Stimulated activated CD8-positive, alpha-beta memory T cell treated with anti-CD3 and anti-CD28 coated beads, Interleukin-2, amount 100 ng/mL, for 48 hours (primary cell): ENCODE measurements around the gene THAP7.

Experiments
- DNase-seq, 2 donors: peaks; one replicate each; pipeline ENCODE4 v3.0.0-alpha.2; 2020; ENCODE audit warnings: low read depth in 2 of 2

Gene THAP7

DNA sequence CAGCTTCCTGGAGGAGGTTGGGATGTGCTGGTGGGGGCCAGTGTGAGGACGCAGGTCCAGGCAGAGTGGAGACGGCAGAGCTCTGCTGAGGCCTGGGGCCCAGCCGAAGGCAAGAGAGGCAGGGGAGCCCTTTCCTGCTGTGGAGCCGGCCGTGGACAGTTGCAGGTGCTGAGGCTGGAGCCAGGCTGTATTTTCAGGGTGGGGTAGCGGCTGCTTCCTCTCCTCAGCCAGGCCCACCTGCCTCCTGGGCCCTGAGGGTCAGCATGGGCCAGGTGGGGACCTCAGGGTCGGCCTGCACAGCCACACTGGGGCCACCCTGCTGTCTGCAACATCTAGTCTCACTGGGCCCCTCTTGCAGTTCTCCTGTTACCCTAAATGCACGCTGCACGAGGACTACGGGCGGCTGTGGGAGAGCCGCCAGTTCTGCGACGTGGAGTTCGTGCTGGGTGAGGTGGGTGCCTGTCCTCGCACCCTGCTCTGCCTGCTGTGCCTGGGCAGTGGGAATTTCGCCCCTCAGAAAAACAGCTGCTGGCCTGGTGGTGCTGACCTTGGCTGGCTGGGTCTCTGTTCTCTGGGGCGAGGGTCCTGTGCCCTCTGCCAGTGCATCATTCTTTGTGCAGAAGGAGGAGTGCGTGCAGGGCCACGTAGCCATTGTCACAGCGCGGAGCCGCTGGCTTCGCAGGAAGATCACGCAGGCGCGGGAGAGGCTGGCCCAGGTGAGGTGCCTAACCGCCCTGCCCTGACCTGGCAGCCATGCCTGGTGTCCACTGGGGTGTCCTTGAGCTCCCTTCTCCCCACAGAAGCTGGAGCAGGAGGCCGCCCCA is 8.4 kb downstream of the THAP7 start:
- DNase-seq, result no peak

DNA sequence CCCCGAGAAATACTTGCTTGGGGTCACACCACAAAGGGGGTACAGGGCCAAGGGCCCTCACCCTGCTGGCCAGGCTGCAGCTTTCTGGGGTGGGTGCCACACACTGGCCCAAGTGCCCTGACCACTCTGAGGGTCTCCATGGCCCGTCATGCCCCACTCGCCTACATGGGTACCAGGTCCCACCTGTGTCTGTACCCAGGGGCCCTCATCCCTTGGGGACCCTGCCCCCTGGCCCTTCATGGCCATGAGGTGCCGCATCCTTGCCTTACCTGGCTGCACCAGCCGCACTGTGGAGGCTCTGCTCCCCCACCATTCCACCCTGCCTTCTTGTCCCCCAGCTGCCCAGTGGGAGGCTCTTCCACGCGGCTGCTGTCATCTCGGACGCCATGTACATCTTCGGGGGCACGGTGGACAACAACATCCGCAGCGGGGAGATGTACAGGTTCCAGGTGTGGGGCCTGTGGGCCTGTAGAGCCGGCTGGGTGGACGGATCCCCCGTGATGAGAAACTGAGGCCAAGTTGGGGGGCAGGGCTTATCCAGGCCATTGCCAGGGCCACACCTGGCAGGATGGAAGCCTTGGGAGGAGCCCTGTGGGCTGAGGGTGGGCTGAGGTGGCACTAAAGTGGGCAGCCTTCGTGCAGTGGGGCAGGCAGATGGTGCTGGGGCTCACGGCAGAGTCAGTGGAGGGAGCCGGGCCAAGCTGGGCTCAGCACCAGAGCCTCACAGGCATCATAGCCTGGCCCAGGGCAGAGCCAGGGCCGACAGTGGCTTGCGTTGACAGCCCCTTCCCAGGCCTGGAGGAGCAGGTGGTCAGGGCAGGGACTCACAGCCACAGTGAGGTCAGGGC is 9.2 kb downstream of the THAP7 start:
- no peak for DNase-seq

- DNase-seq, result no peak
Measured at GRCh38 chr22:20992056-20992442, 9.9 kb downstream of the THAP7 start.

DNA sequence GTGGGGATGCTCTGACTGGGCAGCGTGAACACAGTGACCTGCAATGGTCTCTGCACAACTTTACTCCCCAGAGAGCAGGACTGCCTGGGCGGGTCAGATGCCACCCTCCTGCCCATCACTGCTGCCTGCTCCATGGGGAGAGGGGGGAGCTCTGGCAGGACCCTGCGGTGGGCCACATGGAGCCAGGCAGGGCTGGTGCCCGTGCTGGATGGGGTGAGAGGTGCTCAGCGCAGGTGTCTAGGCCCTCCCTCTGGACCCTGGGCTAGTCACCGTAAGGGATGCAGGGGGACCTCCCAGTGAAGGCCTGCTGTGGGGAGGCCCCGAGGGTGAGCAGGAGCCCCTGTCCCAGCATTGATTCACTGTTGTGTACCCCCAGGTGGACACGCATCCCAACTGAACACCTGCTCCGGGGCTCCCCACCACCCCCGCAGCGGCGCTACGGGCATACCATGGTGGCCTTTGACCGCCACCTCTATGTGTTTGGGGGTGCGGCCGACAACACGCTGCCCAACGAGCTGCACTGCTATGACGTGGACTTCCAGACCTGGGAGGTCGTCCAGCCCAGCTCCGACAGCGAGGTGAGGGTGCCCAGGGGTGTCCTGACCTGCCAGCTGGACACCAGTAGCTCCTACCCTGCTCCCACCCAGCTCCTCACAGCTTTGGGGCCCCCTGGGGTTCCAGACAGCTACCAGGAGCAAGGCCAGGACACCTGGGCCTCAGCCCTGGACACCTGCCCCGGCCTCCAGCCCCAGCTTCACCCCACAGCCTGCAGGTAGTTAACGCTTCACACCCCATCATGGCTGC is 10.5 kb downstream of the THAP7 start:
- no peak for DNase-seq

GRCh38 chr22:20990184-20991180 is 11.4 kb downstream of the THAP7 start:
- DNase-seq, result no peak

GRCh38 chr22:20989323-20990138 is 12.4 kb downstream of the THAP7 start:
- DNase-seq, result no peak

GRCh38 chr22:20988573-20989322 is 13.2 kb downstream of the THAP7 start:
- no peak for DNase-seq

DNA sequence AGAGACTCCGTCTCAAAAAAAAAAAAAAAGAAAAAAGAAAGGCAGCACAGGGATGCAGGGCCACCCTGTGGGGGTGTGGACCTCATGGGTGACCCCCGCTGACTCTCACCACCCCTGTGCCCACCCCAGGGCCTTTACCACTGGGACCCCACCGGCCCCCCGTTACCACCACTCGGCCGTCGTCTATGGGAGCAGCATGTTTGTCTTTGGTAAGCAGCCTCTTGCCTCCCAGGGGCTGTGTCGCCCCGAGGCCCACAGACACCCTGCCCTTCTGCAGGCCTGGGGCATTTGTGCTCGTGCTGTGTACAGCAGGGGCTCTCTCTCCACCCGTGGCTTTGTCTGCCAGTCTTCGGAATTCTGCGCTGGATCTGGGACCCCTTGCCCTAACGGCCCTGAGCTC is 14.5 kb downstream of the THAP7 start:
- DNase-seq, result no peak

DNA sequence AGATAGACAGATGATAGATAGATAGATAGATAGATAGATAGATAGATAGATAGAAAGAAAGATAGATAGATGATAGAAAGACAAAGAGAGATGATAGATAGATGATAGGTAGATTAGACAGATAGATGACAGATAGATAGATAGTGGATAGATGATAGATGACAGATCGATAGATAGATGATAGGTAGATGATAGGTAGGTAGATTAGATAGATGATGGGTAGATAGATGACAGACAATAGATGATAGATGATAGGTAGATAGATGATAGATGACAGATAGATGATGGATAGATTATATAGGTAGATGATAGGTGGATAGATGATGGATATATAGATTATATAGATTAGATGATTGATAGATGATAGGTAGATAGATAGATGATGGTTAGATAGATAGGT is 15.6 kb downstream of the THAP7 start:
- no peak for DNase-seq

GRCh38 chr22:20985720-20986119 is 16.2 kb downstream of the THAP7 start:
- DNase-seq, result no peak

- no peak for DNase-seq
Measured at GRCh38 chr22:20983081-20983771, 18.7 kb downstream of the THAP7 start.

GRCh38 chr22:20982563-20982882 is 19.4 kb downstream of the THAP7 start:
- DNase-seq, result no peak

- DNase-seq, result peak; percentile 60 to 62
Measured at GRCh38 chr22:20981787-20982562, 19.9 kb downstream of the THAP7 start, which contains the start of gene LZTR1. Gene LZTR1 (plus strand): TSS chr22:20982297. CDS start chr22:20982372, 75 bp downstream.

DNA sequence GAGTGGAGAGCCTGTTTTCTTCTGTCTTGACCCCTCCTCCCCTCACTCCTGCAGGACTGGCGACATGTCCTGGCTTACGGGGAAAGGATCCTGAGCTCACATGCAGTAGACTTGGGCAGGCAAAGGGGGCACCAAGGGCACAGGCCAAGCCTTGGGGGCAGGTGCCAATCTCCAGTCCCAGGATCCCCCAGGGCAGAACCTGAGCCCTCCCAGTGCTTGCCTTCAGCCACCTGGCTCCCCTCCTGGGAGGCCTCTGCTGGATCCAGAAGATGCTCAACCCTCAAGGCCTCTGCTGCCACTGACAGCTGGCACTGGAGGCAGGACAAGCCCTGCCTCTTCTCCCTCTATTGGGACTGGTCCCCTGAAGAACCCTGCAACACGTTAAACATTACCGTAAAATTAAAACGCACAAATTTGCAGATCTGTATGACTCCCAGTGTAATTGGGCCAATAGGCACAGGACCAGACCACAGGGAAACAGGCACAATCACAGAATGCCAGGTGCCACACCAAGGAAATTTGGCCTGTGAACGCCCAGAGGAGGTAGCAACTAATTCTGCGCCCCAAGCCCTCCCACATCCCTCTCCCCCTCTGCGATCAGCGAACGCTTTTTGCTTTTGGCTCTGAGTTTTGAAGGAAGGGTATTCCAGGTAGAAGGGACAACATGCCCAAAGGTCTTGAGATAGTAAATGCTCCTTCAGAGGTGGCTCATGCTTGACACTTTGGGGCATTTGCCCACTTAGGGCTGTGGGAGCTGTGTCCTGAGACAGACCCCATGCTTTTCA is 20.8 kb downstream of the THAP7 start:
- DNase-seq, result no peak

- no peak for DNase-seq
Measured at GRCh38 chr22:20980523-20980922, 21.4 kb downstream of the THAP7 start.

DNA sequence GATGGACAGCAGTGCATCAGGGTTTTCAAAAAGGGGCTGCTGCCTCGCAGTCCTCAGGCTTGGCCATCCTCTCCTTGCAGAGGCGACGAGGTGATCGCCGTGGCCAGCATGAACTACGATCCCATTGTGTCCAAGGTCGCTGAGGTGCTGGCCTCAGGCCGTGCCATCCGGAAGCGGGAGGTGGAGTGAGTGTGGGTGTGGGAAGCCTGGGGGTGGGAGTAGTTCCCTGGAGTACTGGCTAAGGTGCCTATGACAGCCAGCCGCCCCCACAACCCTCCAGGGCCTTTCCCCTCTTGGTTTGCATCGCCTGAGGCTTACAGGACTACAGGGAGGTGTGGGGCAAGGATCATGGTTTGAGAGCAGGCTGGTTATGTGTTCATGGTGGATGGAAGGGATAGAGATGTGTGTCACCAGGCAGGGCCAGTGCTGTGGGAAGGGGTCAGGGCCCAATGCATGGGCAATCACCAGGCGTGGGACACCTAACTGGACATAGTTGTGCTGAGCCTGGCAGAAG is 21.9 kb downstream of the THAP7 start:
- DNase-seq, result no peak

GRCh38 chr22:20979243-20979809 is 22.6 kb downstream of the THAP7 start:
- peak; percentile 43 to 55 for DNase-seq
